Mesodermal cell (in vitro differentiated cells): ENCODE results near the gene CEACAM16.
"Not testable (repeated sequence)": the region's sequence is repeated elsewhere in the genome, so short reads cannot be mapped to it uniquely, and the experiment has no call there.

Experiments used
- H3K27ac ChIP-seq: 2 replicates; pipeline ENCODE4 v1.7.0; 2013; ENCODE audit warnings: mild to moderate bottlenecking, low read depth, low read length, moderate library complexity; ENCODE audit not compliant: severe bottlenecking
- H3K36me3 ChIP-seq: 2 replicates; pipeline ENCODE4 v1.7.1; 2013; ENCODE audit warnings: mild to moderate bottlenecking, low read length, moderate library complexity; ENCODE audit not compliant: control insufficient read depth, insufficient read depth
- H3K4me1 ChIP-seq: one replicate; pipeline ENCODE4 v1.7.1; 2013; ENCODE audit warnings: mild to moderate bottlenecking, low read length; ENCODE audit not compliant: insufficient read depth, control insufficient read depth, poor library complexity, severe bottlenecking
- H3K4me3 ChIP-seq: 2 replicates; pipeline ENCODE4 v1.7.0; 2013; ENCODE audit warnings: low read length, control low read depth, mild to moderate bottlenecking; ENCODE audit not compliant: insufficient read depth, poor library complexity, severe bottlenecking; ENCODE audit errors: extremely low read depth
- H3K9me3 ChIP-seq: 2 replicates; pipeline ENCODE4 v1.7.1; 2013; ENCODE audit warnings: mild to moderate bottlenecking, low read length, moderate library complexity; ENCODE audit not compliant: control insufficient read depth
- WGBS, 2 experiments: methylation state at CpG; one replicate each; pipeline ENCODE4 v1.1.5; 2013; ENCODE audit warnings: missing lambda C conversion rate in 2 of 2; ENCODE audit not compliant: insufficient coverage in 2 of 2; 5-methylcytosine and 5-hydroxymethylcytosine counted together

The CEACAM16 gene

GRCh38 chr19:44662691-44663385, 36.1 kb upstream of the CEACAM16 start:
- Histone ChIP-seq H3K4me1 (no peaks in the 10 kb centered on the region), H3K27ac (no peak overlapping the region), H3K4me3 (no peak overlapping the region), H3K9me3 (no peaks in the 10 kb centered on the region), H3K36me3 (peaks cover 58% of the 10 kb centered on the region)
- 99 to 100% methylated on average over 5 to 7 of the region's 7 CpGs for WGBS, 2 experiments

- H3K4me3 ChIP-seq, result no peak overlapping the region
- no peaks in the 10 kb centered on the region for H3K4me1 ChIP-seq
- H3K36me3 ChIP-seq, result peaks cover 46% of the 10 kb centered on the region
- no peak overlapping the region for H3K27ac ChIP-seq
- H3K9me3 ChIP-seq, result no peaks in the 10 kb centered on the region
- 93 to 100% methylated on average over 4 to 5 of the region's 5 CpGs for WGBS, 2 experiments
These were observed 35.0 kb upstream of the CEACAM16 start for GRCh38 chr19:44663996-44664395.

- Histone ChIP-seq H3K4me3 (no peak overlapping the region), H3K27ac (no peak overlapping the region), H3K9me3 (no peaks in the 10 kb centered on the region), H3K36me3 (peaks cover 37% of the 10 kb centered on the region), H3K4me1 (no peaks in the 10 kb centered on the region)
- 87 to 89% methylated on average over 5 to 10 of the region's 10 CpGs for WGBS, 2 experiments
These were observed 34.0 kb upstream of the CEACAM16 start for GRCh38 chr19:44664976-44665375.

GRCh38 chr19:44666852-44667556, 31.9 kb upstream of the CEACAM16 start:
- no peak overlapping the region for H3K4me3 ChIP-seq
- H3K36me3 ChIP-seq, result peaks cover 16% of the 10 kb centered on the region
- 78 to 84% methylated on average over 4 to 6 of the region's 7 CpGs for WGBS, 2 experiments
- H3K9me3 ChIP-seq, result no peaks in the 10 kb centered on the region
- no peaks in the 10 kb centered on the region for H3K4me1 ChIP-seq
- no peak overlapping the region for H3K27ac ChIP-seq

- H3K4me3 ChIP-seq, result no peak overlapping the region
- 88 to 89% methylated on average over 2 of the region's 2 CpGs for WGBS, 2 experiments
- no peaks in the 10 kb centered on the region for H3K4me1 ChIP-seq
- H3K36me3 ChIP-seq, result no peaks in the 10 kb centered on the region
- no peaks in the 10 kb centered on the region for H3K9me3 ChIP-seq
- H3K27ac ChIP-seq, result no peak overlapping the region
These were observed 29.8 kb upstream of the CEACAM16 start for GRCh38 chr19:44668985-44669764.

- H3K27ac ChIP-seq, H3K9me3 ChIP-seq, H3K36me3 ChIP-seq, H3K4me3 ChIP-seq, H3K4me1 ChIP-seq: not testable (repeated sequence)
- WGBS, 2 experiments, result 100% methylated on average over 1 of the region's 2 CpGs
These were observed 28.9 kb upstream of the CEACAM16 start for GRCh38 chr19:44670027-44670426.

GRCh38 chr19:44671400-44671799, 27.6 kb upstream of the CEACAM16 start, which contains the start of gene CEACAM19:
Gene CEACAM19, plus strand, starts transcription at chr19:44671482. Its CDS starts 450 bp downstream, at chr19:44671932.
- H3K9me3 ChIP-seq, result no peaks in the 10 kb centered on the region
- H3K36me3 ChIP-seq, result no peaks in the 10 kb centered on the region
- H3K4me3 ChIP-seq, result no peak within 1 kb of the TSS
- no peaks in the 10 kb centered on the region for H3K4me1 ChIP-seq
- no peak within 1 kb of the TSS for H3K27ac ChIP-seq
- WGBS, 2 experiments, result 90 to 100% methylated on average over 2 of the region's 2 CpGs

GRCh38 chr19:44672226-44672625, 26.7 kb upstream of the CEACAM16 start:
- Histone ChIP-seq H3K36me3 (no peaks in the 10 kb centered on the region), H3K4me3 (no peak overlapping the region), H3K4me1 (peaks cover 5% of the 10 kb centered on the region), H3K9me3 (peaks cover 6% of the 10 kb centered on the region), H3K27ac (no peak overlapping the region)
- 67 to 70% methylated on average over 1 of the region's 1 CpG for WGBS, 2 experiments

GRCh38 chr19:44673510-44673909, 25.4 kb upstream of the CEACAM16 start:
- Histone ChIP-seq H3K4me1 (peaks cover 12% of the 10 kb centered on the region), H3K36me3 (no peaks in the 10 kb centered on the region), H3K9me3 (peaks cover 6% of the 10 kb centered on the region), H3K4me3 (no peak overlapping the region), H3K27ac (no peak overlapping the region)
- WGBS, 2 experiments, result 83 to 97% methylated on average over 3 of the region's 4 CpGs

GRCh38 chr19:44675521-44675920, 23.4 kb upstream of the CEACAM16 start:
- Histone ChIP-seq H3K27ac (no peak overlapping the region), H3K9me3 (peaks cover 6% of the 10 kb centered on the region), H3K36me3 (no peaks in the 10 kb centered on the region), H3K4me1 (peaks cover 12% of the 10 kb centered on the region), H3K4me3 (no peak overlapping the region)
- 92 to 98% methylated on average over 6 of the region's 6 CpGs for WGBS, 2 experiments
